GM12865 (cell line): ENCODE data around the gene PEA15.

Source experiments
- DNase-seq: peaks from one replicate; pipeline ENCODE4 v3.0.0; 2010; ENCODE audit warnings: low read depth
- H3K4me3 ChIP-seq: 2 replicates; pipeline ENCODE4 v1.5.1; 2011; ENCODE audit warnings: mild to moderate bottlenecking, low read depth, low read length, control low read depth
- TF ChIP-seq, protein P1 (sequence below): IDR thresholded peaks from 2 replicates; pipeline ENCODE4 v1.5.1; 2011; ENCODE audit warnings: low read length, control low read depth, low read depth, inconsistent platforms; ENCODE audit not compliant: insufficient read depth; ENCODE audit errors: missing control alignments

Gene PEA15

GRCh38 chr1:160161965-160162705 lies 43.0 kb upstream of the PEA15 start:
- DNase-seq, result peak; percentile 53
- H3K4me3 ChIP-seq, result no peak overlapping the region
- TF ChIP-seq, protein P1, sequence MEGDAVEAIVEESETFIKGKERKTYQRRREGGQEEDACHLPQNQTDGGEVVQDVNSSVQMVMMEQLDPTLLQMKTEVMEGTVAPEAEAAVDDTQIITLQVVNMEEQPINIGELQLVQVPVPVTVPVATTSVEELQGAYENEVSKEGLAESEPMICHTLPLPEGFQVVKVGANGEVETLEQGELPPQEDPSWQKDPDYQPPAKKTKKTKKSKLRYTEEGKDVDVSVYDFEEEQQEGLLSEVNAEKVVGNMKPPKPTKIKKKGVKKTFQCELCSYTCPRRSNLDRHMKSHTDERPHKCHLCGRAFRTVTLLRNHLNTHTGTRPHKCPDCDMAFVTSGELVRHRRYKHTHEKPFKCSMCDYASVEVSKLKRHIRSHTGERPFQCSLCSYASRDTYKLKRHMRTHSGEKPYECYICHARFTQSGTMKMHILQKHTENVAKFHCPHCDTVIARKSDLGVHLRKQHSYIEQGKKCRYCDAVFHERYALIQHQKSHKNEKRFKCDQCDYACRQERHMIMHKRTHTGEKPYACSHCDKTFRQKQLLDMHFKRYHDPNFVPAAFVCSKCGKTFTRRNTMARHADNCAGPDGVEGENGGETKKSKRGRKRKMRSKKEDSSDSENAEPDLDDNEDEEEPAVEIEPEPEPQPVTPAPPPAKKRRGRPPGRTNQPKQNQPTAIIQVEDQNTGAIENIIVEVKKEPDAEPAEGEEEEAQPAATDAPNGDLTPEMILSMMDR, result peak; percentile 52

GRCh38 chr1:160162931-160163330 lies 42.3 kb upstream of the PEA15 start:
- no peak overlapping the region for H3K4me3 ChIP-seq
- DNase-seq, result no peak
- TF ChIP-seq, protein P1, result no peak

DNA sequence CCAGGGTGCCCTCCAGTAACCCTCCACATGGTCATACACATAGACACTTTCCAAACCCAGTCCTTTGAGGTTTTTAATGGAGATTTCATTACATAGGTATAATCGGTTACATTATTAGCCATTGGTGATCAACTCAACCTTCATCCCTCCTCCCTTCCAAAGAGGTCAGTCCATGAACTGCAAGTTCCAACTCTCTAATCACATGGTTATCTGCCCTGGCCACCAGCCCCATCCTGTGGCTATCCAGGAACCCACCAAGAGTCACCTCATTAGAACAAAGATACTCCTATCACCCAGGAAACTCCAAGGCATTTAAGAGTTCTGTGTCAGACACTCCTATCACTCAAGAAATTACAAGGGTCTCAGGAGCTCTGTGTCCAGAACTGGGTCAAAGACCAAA lies 41.6 kb upstream of the PEA15 start:
- DNase-seq, result no peak
- TF ChIP-seq, protein P1, result no peak
- H3K4me3 ChIP-seq, result no peak overlapping the region

DNA sequence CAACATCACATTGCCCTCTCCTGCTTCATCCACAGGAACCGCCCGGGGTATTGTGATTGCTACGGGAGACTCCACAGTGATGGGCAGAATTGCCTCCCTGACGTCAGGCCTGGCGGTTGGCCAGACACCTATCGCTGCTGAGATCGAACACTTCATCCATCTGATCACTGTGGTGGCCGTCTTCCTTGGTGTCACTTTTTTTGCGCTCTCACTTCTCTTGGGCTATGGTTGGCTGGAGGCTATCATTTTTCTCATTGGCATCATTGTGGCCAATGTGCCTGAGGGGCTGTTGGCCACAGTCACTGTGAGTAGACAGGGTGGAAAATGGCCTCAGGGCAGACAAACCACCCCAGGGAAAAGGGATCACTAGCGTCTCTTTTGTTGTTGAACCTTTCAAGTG lies 41.1 kb upstream of the PEA15 start:
- no peak for DNase-seq
- TF ChIP-seq, protein P1, result no peak
- no peak overlapping the region for H3K4me3 ChIP-seq

- no peak for DNase-seq
- H3K4me3 ChIP-seq, result no peak overlapping the region
- TF ChIP-seq, protein P1, result no peak
These were observed 38.9 kb upstream of the PEA15 start for GRCh38 chr1:160166166-160166868.

GRCh38 chr1:160167056-160167455 lies 38.1 kb upstream of the PEA15 start:
- TF ChIP-seq, protein P1, result no peak
- DNase-seq, result no peak
- H3K4me3 ChIP-seq, result no peak overlapping the region
